Measurements from ENCODE around the gene S100Z. TPM values are rescaled to one million over a fixed set of nuclear protein-coding genes. Genes with fewer than 3 reads are reported as not detected.

The S100Z gene
- total RNA-seq, 2 experiments from 2014 or later, result 0.36 to 0.81 TPM

DNA sequence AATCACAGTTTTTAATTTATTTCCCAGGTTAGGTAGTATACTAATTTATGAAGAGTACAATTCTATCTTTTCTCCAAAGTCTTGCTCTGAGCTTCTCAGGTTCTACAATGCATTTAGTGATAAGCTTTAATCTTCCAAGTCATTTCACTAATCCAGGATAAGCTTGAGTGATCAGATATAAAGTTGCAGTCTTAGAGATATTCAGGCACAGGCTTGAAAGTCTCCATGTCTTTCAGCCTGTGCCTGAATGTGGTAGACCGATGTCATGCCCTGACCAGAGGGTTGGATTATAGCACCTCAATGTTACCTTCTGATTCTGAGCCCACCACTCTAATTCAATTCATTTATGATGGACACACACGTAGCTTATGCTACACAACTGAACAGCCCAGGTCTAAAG is 106.2 kb downstream of the S100Z start:
- H3K9me3 Mint-ChIP-seq, result no peaks in the 10 kb centered on the region
- peaks cover 10% of the 10 kb centered on the region for H3K4me1 Mint-ChIP-seq (ENCODE audit: low read depth)
- POLR2A ChIA-PET, result no interaction called here
- CTCF ChIA-PET, result no interaction called here
- intact Hi-C loops (cut with micrococcal nuclease), result no loop called here
- no peak overlapping the region for H3K4me3 Mint-ChIP-seq
- TF ChIP-seq, protein P1, sequence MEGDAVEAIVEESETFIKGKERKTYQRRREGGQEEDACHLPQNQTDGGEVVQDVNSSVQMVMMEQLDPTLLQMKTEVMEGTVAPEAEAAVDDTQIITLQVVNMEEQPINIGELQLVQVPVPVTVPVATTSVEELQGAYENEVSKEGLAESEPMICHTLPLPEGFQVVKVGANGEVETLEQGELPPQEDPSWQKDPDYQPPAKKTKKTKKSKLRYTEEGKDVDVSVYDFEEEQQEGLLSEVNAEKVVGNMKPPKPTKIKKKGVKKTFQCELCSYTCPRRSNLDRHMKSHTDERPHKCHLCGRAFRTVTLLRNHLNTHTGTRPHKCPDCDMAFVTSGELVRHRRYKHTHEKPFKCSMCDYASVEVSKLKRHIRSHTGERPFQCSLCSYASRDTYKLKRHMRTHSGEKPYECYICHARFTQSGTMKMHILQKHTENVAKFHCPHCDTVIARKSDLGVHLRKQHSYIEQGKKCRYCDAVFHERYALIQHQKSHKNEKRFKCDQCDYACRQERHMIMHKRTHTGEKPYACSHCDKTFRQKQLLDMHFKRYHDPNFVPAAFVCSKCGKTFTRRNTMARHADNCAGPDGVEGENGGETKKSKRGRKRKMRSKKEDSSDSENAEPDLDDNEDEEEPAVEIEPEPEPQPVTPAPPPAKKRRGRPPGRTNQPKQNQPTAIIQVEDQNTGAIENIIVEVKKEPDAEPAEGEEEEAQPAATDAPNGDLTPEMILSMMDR (IDR thresholded peaks at IDR 0.05), result no peak
- peaks cover 38% of the 10 kb centered on the region for H3K27me3 Mint-ChIP-seq
- no peak for DNase-seq
- no peaks in the 10 kb centered on the region for H3K36me3 Mint-ChIP-seq (ENCODE audit: low read depth)
- no peak for ATAC-seq
- no peak overlapping the region for H3K27ac Mint-ChIP-seq

GRCh38 chr5:76958991-76959767 is 109.4 kb downstream of the S100Z start:
- Mint-ChIP-seq H3K4me3 (no peak overlapping the region), H3K27me3 (peaks cover 21% of the 10 kb centered on the region), H3K9me3 (no peaks in the 10 kb centered on the region), H3K4me1 (ENCODE audit: low read depth) (peaks cover 10% of the 10 kb centered on the region), H3K36me3 (ENCODE audit: low read depth) (no peaks in the 10 kb centered on the region), H3K27ac (no peak overlapping the region)
- TF ChIP-seq, protein P1 (IDR thresholded peaks at IDR 0.05), result no peak
- CTCF ChIA-PET, result no interaction called here
- ATAC-seq (no peak), DNase-seq (no peak)
- POLR2A ChIA-PET, result no interaction called here
- intact Hi-C loops (cut with micrococcal nuclease), result no loop called here

DNA sequence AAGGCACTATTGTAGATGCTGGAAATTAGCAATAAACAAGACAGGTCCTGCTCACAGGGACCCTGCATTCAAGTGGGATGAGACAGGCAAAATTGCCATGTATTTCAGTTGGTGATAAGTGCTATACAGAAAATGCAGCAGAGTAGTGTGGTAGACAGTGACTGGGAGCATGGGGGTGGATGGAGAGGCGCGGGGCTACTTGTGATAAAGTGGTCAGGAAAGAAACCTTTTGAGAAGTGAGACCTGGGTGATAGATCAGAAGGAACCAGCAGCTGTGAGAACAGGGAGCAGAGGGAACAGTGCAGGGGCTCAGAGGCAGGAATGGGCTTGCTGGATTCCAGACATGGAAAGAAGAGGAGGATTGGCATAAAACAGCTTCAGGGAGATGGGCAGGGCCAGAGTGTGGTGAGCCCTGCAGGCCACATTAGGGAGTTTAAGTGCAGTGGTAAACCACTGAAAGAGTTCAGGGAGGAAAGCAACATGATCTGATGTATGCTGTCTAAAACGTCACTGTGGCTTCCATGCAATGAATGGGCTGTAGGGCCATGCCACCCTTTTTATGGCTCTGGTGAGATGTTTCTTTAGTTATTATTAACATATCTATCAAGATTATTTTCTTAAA is 110.3 kb downstream of the S100Z start:
- peaks cover 12% of the 10 kb centered on the region for H3K27me3 Mint-ChIP-seq
- CTCF ChIA-PET, result no interaction called here
- peaks cover 6% of the 10 kb centered on the region for H3K4me1 Mint-ChIP-seq (ENCODE audit: low read depth)
- DNase-seq, result no peak
- peak; percentile 49 for ATAC-seq
- H3K36me3 Mint-ChIP-seq (ENCODE audit: low read depth), result no peaks in the 10 kb centered on the region
- TF ChIP-seq, protein P1 (IDR thresholded peaks at IDR 0.05), result no peak
- no peaks in the 10 kb centered on the region for H3K9me3 Mint-ChIP-seq
- intact Hi-C loops (cut with micrococcal nuclease), result no loop called here
- no peak overlapping the region for H3K4me3 Mint-ChIP-seq
- H3K27ac Mint-ChIP-seq, result no peak overlapping the region
- POLR2A ChIA-PET, result no interaction called here

GRCh38 chr5:76964060-76964459 is 114.2 kb downstream of the S100Z start:
- H3K27me3 Mint-ChIP-seq, result peaks cover 8% of the 10 kb centered on the region
- H3K4me1 Mint-ChIP-seq (ENCODE audit: low read depth), result peaks cover 6% of the 10 kb centered on the region
- no peak overlapping the region for H3K27ac Mint-ChIP-seq
- no peaks in the 10 kb centered on the region for H3K36me3 Mint-ChIP-seq (ENCODE audit: low read depth)
- CTCF ChIA-PET, result no interaction called here
- H3K9me3 Mint-ChIP-seq, result no peaks in the 10 kb centered on the region
- TF ChIP-seq, protein P1 (IDR thresholded peaks at IDR 0.05), result no peak
- H3K4me3 Mint-ChIP-seq, result no peak overlapping the region
- ATAC-seq (no peak), DNase-seq (no peak)
- POLR2A ChIA-PET, result no interaction called here
- intact Hi-C loops (cut with micrococcal nuclease), result no loop called here

Other genes with a start within 250 kb of the S100Z start
- gene F2RL2, start 226.6 kb upstream of the S100Z start, total RNA-seq, result not detected
- gene F2R, start 133.9 kb upstream of the S100Z start, total RNA-seq, result 1 to 10 TPM; 2.5 to 3.5 TPM
- gene F2RL1, start 31.0 kb upstream of the S100Z start, total RNA-seq, result 1 to 10 TPM; 1.8 to 2.2 TPM
- not detected for gene CRHBP, start 103.0 kb downstream of the S100Z start, total RNA-seq
- 10 to 100 TPM; 27.7 to 33.5 TPM for gene AGGF1, start 180.4 kb downstream of the S100Z start, total RNA-seq
- 1 to 10 TPM; 5.2 to 6.8 TPM for gene ZBED3, start 237.3 kb downstream of the S100Z start, total RNA-seq